GM10847 (cell line): ENCODE measurements around the gene IPO4.

ENCODE experiments used
- POLR2A ChIP-seq: IDR thresholded peaks from 2 replicates; pipeline ENCODE4 v1.6.1; 2011; ENCODE audit not compliant: insufficient read length; ENCODE audit errors: extremely low read depth

IPO4 gene

DNA sequence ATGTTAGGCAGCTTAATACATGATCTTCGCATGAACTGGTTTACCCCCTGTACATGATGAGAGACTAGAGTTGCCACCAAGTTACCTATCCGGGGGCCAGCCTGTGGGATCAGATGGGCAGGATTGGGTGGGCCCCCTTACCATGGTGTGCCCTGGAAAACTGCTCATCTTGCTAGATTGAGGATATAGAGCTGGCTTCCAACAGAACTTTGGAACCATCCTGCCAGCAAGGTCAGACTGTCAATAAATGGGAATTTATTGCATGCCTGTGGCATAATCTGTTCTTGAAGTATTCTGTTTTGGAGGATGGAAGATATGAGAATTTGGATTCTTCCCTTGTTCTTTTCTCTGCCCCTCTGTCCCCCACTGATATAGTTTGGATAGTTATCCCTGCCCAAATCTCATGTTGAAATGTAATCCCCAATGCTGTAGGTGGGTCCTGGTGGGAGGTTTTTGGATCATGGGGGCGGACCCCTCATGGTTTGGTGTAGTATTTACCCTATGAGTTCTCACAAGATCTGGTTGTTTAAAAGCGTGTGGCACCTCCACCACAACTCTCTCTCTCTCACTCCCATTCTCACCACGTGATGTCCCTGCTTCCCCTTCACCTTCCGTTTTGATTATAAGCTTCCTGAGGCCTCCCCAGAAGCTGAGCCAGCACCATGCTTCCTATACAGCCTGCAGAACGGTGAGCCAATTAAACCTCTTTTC is 10.4 kb upstream of the IPO4 start:
- no peak for TF ChIP-seq POLR2A

DNA sequence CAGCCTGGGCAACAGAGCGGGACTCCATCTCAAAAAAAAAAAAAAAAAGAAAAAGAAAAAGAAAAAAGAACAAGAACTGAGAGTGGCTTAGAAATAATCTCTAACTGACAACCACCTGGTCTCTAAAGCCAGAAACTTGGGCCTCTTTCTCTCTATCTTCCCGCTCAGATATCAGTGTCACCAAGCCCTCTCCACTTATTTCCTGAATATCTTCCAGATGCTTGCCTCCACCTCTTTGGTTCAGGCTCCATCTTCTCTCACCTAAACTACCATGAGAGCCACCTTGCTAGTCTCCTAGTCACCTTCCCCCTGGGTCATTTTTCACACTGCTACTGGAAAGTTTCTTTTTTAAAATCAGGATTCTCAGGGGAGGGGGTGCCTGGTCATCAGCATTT is 8.4 kb upstream of the IPO4 start:
- TF ChIP-seq POLR2A, result no peak

GRCh38 chr14:24196071-24197055 is 7.7 kb upstream of the IPO4 start:
- no peak for TF ChIP-seq POLR2A

GRCh38 chr14:24195186-24196070 is 6.8 kb upstream of the IPO4 start, which contains the start of gene TM9SF1:
Gene TM9SF1 (minus strand): TSS chr14:24195441. CDS start chr14:24195019, 422 bp downstream.
- peak; percentile 56 for TF ChIP-seq POLR2A

- TF ChIP-seq POLR2A, result no peak
Observed at GRCh38 chr14:24194873-24195185, 6.2 kb upstream of the IPO4 start.

DNA sequence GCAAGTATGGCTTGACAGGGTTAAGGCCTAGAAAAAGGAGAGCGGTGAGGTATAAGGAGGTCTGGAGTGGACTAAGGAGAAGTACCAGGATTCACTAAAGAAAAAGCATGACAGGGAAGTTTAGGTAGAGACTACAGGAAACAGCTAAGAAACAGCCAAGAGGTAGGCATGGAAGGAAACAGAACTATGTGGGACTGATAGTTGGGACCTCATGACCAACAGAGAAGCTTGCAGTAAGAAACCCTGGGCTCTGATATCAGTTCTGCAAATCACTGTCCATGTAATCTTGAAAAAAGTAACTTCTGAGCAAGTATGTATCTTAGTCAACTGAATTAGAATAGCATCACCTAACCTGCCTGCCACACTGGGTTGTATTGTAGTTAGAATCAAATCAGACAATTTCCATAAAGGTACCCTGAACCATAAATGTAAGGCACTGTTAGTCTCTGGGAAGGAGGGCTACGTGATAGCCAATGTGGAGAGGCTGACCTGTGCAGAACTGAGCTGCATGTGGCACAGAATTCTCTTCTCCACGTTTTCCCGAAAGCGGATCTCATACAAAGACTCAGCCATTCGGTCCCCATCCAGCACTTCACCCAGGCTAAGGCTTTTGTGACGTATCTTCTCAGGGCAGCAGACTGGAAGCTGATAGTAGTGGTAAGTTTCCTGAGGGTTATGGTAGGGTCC is 5.7 kb upstream of the IPO4 start:
- TF ChIP-seq POLR2A, result no peak

DNA sequence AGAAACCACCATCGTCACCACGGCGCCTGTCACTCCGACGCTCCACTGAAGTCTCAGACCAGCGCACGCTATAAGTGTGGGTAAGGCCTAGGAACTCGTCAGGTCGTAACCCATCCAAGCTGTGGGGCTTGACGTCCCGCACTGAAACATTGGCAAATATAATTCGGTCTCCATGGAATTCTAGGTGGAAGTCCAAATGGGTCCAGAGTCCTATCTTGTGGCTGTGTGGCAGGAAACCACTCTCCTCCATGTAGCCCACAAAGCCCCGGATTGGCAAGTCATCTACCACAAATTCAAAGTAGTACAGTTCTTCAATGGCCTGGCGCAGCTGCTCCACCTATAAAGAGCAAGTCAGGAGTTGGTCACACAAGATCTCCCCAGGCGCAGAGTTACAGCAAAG is 4.3 kb upstream of the IPO4 start:
- no peak for TF ChIP-seq POLR2A

- TF ChIP-seq POLR2A, result no peak
Observed at GRCh38 chr14:24190416-24190815, 1.8 kb upstream of the IPO4 start.

DNA sequence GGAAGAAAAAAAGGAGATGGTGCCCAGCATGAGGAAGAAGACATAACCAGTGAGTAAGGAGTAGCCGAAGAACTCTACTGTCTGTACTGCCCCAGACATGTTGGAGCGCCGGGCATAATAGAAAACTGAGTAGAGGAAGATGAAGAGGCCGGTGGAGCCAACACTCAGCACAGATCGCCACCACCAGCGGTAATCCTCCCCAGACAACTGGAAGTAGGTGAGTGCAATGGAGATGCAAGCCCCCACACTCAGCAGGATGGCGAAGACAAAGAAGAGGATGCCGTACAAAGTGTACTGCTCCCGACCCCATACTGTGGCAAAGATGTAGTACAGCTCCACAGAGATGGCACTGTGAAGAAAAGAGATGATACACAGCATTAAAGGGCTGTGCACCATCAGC is 844 bp upstream of the IPO4 start:
- TF ChIP-seq POLR2A, result no peak

- no peak for TF ChIP-seq POLR2A
Observed at GRCh38 chr14:24189059-24189375, 401 bp upstream of the IPO4 start.

DNA sequence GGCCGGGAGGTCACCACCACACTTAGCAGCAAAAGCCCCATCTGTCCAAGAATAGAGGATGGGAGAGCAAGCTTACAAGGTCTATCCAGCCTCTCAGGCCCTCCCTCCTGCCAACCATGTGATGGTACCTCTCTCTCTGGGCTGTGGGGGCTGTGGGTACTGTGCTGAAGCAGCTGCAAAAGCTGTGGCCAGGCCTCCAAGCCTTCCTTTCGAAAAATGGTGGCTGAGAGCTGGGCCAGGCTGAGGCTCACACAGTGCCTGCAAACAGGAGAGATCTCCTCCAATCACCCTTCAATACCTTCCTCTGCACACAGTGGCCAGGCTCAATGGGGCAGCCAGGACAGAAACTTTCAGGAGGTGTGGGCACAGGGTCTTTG is 1.1 kb downstream of the IPO4 start:
- no peak for TF ChIP-seq POLR2A

DNA sequence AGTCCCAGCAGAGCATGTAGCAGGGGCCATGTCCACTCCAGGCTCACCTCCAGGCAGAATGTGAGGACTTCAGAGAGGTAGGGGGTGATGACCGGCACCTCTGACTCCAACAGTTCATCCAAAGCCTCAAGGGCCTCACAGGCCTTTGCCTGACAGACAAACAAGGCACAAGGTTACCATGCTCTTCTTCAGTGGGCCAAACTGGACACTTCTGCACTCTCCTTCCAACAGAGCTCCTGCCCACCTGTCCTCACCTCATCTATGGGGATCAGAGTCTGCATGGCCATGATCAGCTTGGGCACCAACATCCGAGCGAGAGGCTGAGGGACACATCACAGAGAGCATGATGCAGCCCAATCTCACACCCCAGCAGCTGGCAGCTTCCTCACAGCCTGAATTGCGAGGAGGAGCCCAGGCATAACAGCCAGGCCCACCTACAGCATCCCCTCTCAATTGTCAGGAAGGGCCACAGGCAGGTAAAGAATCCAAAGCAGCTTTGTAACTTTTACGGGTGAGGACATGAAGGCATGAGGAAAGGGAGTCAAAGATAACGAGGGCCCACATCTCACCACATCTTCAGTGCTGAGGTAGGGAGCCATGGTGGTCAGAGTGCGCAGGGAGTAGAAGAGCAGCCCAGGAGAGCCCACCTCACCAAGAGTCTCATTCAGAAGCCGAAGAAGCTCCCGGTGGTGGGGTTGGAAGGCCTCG is 1.6 kb downstream of the IPO4 start:
- TF ChIP-seq POLR2A, result no peak

DNA sequence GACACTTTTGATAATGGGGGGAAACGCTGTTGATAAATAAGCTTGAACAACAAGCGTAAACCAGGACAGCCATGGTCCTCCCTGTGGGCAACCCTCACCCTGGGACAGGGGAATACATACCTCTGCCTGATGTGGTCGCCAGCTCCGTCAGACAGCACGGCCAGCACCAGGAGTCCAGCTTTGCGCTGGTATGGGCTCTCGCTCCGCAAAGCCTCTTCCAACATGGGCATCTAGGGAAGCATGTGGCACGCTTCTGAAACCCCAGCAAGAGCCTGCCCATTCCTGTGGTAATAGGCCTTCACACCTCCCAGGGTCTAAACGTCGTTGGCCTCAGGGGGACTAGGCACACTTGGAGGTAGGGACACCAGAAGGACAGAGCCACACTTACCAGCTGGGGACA is 2.9 kb downstream of the IPO4 start:
- TF ChIP-seq POLR2A, result no peak

DNA sequence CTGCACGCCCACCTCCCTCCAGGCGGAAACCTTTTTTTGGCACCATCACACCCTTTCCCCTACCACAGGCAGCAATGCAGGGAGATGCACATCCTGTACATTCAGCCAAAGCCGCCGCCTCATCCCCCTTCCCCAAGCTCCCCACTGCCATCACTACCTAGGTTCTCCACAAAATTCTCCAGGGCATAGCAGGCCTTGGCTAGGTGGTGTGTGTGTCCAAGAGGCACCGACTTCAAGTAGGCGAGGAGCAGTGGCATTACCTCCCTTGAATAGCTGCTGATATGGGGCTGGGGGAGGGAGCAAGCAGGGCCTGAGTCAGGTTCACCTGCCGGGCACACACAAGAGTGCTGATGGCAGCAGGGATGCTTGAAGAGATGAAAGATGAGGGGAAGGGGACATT is 3.6 kb downstream of the IPO4 start:
- no peak for TF ChIP-seq POLR2A
